ENCODE measurements around the gene CGB1. TPM values are rescaled to one million over a fixed set of nuclear protein-coding genes. Genes with fewer than 3 reads are reported as not detected.

CGB1 gene
- total and polyA plus RNA-seq, 4 donors = not detected

DNA sequence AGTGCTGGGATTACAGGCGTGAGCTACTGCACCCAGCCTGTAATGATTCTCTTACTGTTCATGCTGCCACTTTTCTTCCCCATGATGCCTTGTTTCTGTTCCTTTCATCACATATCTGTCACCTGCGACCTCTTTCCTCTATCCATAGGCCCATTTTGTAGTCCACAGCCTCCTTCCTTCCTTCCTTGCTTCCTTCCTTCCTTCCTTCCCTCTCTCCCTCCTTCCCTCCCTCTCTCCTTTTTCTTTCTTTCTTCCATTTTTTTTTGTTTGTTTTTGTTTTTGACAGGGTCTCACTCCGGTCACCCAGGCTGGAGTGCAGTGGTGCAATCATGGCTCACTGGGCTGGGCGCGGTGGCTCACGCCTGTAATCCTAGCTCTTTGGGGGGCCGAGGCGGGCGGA is 47.8 kb downstream of the CGB1 start (continued):
- TF ChIP-seq HNF4A (conservative IDR thresholded peaks at IDR 0.05) = no peak
- TF ChIP-seq, protein P1, sequence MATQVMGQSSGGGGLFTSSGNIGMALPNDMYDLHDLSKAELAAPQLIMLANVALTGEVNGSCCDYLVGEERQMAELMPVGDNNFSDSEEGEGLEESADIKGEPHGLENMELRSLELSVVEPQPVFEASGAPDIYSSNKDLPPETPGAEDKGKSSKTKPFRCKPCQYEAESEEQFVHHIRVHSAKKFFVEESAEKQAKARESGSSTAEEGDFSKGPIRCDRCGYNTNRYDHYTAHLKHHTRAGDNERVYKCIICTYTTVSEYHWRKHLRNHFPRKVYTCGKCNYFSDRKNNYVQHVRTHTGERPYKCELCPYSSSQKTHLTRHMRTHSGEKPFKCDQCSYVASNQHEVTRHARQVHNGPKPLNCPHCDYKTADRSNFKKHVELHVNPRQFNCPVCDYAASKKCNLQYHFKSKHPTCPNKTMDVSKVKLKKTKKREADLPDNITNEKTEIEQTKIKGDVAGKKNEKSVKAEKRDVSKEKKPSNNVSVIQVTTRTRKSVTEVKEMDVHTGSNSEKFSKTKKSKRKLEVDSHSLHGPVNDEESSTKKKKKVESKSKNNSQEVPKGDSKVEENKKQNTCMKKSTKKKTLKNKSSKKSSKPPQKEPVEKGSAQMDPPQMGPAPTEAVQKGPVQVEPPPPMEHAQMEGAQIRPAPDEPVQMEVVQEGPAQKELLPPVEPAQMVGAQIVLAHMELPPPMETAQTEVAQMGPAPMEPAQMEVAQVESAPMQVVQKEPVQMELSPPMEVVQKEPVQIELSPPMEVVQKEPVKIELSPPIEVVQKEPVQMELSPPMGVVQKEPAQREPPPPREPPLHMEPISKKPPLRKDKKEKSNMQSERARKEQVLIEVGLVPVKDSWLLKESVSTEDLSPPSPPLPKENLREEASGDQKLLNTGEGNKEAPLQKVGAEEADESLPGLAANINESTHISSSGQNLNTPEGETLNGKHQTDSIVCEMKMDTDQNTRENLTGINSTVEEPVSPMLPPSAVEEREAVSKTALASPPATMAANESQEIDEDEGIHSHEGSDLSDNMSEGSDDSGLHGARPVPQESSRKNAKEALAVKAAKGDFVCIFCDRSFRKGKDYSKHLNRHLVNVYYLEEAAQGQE (IDR thresholded peaks at IDR 0.05) = no peak

DNA sequence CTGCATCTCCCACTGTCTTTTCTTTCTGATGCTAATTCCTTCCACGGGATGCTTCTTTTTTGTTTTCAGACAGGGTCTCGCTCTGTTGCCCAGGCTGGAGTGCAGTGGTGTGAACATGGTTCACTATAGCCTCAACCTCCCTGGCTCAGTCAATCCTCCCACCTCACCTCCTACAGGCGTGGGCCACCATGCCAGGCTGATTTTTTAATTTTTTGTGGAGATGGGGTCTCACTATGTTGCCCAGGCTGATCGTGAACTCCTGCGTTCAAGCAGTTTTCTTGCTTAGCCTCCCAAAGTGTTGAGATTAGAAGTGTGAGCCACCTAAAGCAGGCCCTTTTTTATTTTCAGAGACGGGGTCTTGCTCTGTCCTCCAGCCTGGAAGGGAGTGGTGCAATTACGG is 48.4 kb downstream of the CGB1 start:
- no peak overlapping the region for H3K27ac ChIP-seq (ENCODE audit: low read depth in 1 of 2, low read length in 2 of 2)
- H3K4me3 ChIP-seq (ENCODE audit: low read depth in 1 of 3, low read length in 3 of 3) = no peak overlapping the region
- 96% methylated on average over 7 of the region's 7 CpGs for WGBS
- peaks cover 6 to 22% (median 20%) of the 10 kb centered on the region in 4 donors for H3K36me3 ChIP-seq (ENCODE audit: control insufficient read depth in 4 of 4, insufficient read depth in 3 of 4, low read depth in 1 of 4, low read length in 3 of 4)
- H3K9me3 ChIP-seq (ENCODE audit: control insufficient read depth in 4 of 4, low read length in 3 of 4) = no peaks in the 10 kb centered on the region
- H3K9ac ChIP-seq (ENCODE audit: low read depth in 1 of 2, low read length in 2 of 2) = no peak overlapping the region
- peaks cover 9 to 21% (median 16%) of the 10 kb centered on the region in 4 donors for H3K4me1 ChIP-seq (ENCODE audit: control insufficient read depth in 4 of 4, insufficient read depth in 4 of 4, low read length in 3 of 4)
- DNase-seq (ENCODE audit: low spot score) = no peak
- no peaks in the 10 kb centered on the region for H3K27me3 ChIP-seq (ENCODE audit: control insufficient read depth in 4 of 4, insufficient read depth in 4 of 4, low read length in 3 of 4)
- TF ChIP-seq RXRA (IDR thresholded peaks at IDR 0.05) (no peak), JUND (IDR thresholded peaks at IDR 0.05) (no peak)
- TF ChIP-seq, protein P2, sequence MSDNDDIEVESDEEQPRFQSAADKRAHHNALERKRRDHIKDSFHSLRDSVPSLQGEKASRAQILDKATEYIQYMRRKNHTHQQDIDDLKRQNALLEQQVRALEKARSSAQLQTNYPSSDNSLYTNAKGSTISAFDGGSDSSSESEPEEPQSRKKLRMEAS (IDR thresholded peaks at IDR 0.05) = no peak

DNA sequence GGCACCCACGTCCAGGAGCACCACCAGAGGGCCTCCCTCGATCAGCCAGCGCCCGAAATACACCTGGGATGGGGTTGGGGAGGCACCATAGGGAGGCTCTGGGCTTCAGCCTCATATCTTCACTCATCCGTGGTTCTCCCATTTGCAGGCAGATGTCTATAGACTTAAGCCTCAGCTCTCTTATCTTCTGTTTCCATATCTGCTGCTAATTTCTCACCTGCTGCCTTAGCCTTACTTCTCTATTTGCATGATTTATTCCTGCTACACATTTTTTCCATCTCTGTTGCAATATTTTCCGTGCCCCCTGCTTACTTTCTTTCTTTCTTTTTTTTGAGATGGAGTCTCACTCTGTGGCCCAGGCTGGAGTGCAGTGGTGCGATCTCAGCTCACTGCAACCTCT is 49.4 kb downstream of the CGB1 start:
- Histone ChIP-seq H3K9me3 (ENCODE audit: control insufficient read depth in 4 of 4, low read length in 3 of 4) (no peaks in the 10 kb centered on the region), H3K27me3 (ENCODE audit: control insufficient read depth in 4 of 4, insufficient read depth in 4 of 4, low read length in 3 of 4) (no peaks in the 10 kb centered on the region), H3K36me3 (ENCODE audit: control insufficient read depth in 4 of 4, insufficient read depth in 3 of 4, low read depth in 1 of 4, low read length in 3 of 4) (peaks cover 6 to 26% (median 25%) of the 10 kb centered on the region in 4 donors), H3K27ac (ENCODE audit: low read depth in 1 of 2, low read length in 2 of 2) (no peak overlapping the region), H3K9ac (ENCODE audit: low read depth in 1 of 2, low read length in 2 of 2) (no peak overlapping the region), H3K4me1 (ENCODE audit: control insufficient read depth in 4 of 4, insufficient read depth in 4 of 4, low read length in 3 of 4) (peaks cover 9 to 18% (median 15%) of the 10 kb centered on the region in 4 donors), H3K4me3 (ENCODE audit: low read depth in 1 of 3, low read length in 3 of 3) (no peak overlapping the region)
- TF ChIP-seq HNF4A (conservative IDR thresholded peaks at IDR 0.05) = no peak
- DNase-seq (ENCODE audit: low spot score) = no peak
- 94% methylated on average over 7 of the region's 7 CpGs for WGBS

DNA sequence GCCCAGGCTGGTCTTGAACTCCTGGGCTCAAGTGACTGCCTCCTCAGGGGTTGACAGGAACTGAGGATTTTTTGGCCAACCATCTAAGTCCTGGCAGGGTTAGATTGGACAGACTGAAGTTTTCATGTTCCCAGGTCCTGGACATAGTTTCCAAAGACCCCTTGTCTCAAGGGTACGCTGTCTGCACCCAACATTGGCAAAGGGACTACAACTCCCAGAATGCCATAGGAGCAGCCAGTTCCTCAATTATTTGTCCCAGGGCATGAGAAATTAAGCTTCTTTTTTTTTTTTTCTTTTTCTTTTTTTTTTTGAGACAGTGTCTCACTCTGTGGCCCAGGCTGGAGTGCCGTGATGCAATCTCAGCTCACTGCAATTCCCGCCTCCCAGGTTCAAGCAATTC is 50.5 kb downstream of the CGB1 start:
- no peak for TF ChIP-seq RXRA (IDR thresholded peaks at IDR 0.05)
- TF ChIP-seq, protein P2 (IDR thresholded peaks at IDR 0.05) = no peak
- TF ChIP-seq, protein P3, sequence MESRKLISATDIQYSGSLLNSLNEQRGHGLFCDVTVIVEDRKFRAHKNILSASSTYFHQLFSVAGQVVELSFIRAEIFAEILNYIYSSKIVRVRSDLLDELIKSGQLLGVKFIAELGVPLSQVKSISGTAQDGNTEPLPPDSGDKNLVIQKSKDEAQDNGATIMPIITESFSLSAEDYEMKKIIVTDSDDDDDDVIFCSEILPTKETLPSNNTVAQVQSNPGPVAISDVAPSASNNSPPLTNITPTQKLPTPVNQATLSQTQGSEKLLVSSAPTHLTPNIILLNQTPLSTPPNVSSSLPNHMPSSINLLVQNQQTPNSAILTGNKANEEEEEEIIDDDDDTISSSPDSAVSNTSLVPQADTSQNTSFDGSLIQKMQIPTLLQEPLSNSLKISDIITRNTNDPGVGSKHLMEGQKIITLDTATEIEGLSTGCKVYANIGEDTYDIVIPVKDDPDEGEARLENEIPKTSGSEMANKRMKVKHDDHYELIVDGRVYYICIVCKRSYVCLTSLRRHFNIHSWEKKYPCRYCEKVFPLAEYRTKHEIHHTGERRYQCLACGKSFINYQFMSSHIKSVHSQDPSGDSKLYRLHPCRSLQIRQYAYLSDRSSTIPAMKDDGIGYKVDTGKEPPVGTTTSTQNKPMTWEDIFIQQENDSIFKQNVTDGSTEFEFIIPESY (IDR thresholded peaks at IDR 0.05) = no peak
- TF ChIP-seq RAD21 (IDR thresholded peaks at IDR 0.05) = no peak
- Histone ChIP-seq H3K9ac (ENCODE audit: low read depth in 1 of 2, low read length in 2 of 2) (no peak overlapping the region), H3K36me3 (ENCODE audit: control insufficient read depth in 4 of 4, insufficient read depth in 3 of 4, low read depth in 1 of 4, low read length in 3 of 4) (peaks cover 6 to 28% (median 25%) of the 10 kb centered on the region in 4 donors), H3K4me1 (ENCODE audit: control insufficient read depth in 4 of 4, insufficient read depth in 4 of 4, low read length in 3 of 4) (peaks cover 2 to 8% (median 5%) of the 10 kb centered on the region in 4 donors), H3K27me3 (ENCODE audit: control insufficient read depth in 4 of 4, insufficient read depth in 4 of 4, low read length in 3 of 4) (no peaks in the 10 kb centered on the region), H3K4me3 (ENCODE audit: low read depth in 1 of 3, low read length in 3 of 3) (no peak overlapping the region), H3K9me3 (ENCODE audit: control insufficient read depth in 4 of 4, low read length in 3 of 4) (no peaks in the 10 kb centered on the region), H3K27ac (ENCODE audit: low read depth in 1 of 2, low read length in 2 of 2) (no peak overlapping the region)
- WGBS = 97% methylated on average over 3 of the region's 3 CpGs
- DNase-seq (ENCODE audit: low spot score) = no peak
